Testis (tissue), 3 donors: Measurements from ENCODE around the gene ZBTB5. TPM values are rescaled to one million over a fixed set of nuclear protein-coding genes. Genes with fewer than 3 reads are reported as not detected.

Experiments used
- DNase-seq: peaks from one replicate; pipeline ENCODE4 v3.0.0-alpha.2; 2019
- H3K27ac ChIP-seq, 2 donors: fragments of 200-600 bp; sonication (generic); one replicate each; pipeline ENCODE4 v1.5.1; 2019
- H3K27me3 ChIP-seq: fragments of 200-600 bp; sonication (generic); one replicate; pipeline ENCODE4 v1.5.1; 2019
- H3K36me3 ChIP-seq: fragments of 200-600 bp; sonication (generic); one replicate; pipeline ENCODE4 v1.5.1; 2017; ENCODE audit warnings: low read depth; ENCODE audit errors: missing control alignments
- H3K4me1 ChIP-seq: fragments of 200-600 bp; sonication (generic); one replicate; pipeline ENCODE4 v1.5.1; 2019
- H3K4me3 ChIP-seq, 2 donors: fragments of 200-600 bp; sonication (generic); one replicate each; pipeline ENCODE4 v1.5.1; 2017 to 2019
- H3K9me3 ChIP-seq: fragments of 200-600 bp; sonication (generic); one replicate; pipeline ENCODE4 v1.5.1; 2017
- CTCF ChIP-seq, 3 experiments: fragments of 450-650 bp in 2 of 3; fragments of 200-600 bp in 1 of 3; sonication (generic) in 1 of 3; IDR thresholded peaks; one replicate each; pipeline ENCODE4 v1.5.1; 2016 to 2019; ENCODE audit warnings: antibody characterized with exemption in 3 of 3, mild to moderate bottlenecking in 2 of 3, moderate library complexity in 1 of 3
- POLR2A ChIP-seq: fragments of 450-650 bp; IDR thresholded peaks from one replicate; pipeline ENCODE4 v1.6.1; 2017; ENCODE audit warnings: antibody characterized with exemption, mild to moderate bottlenecking, moderate library complexity
- whole genome bisulfite sequencing, 2 donors: methylation state at CpG; one replicate each; pipeline ENCODE4 v1.1.5; 2018; 5-methylcytosine and 5-hydroxymethylcytosine counted together
- intact Hi-C: fragments of 100-400 bp; cut with DNase I; formaldehyde crosslinking; loops from one replicate; pipeline ENCODE4 v1.15.1; 2023; ENCODE audit warnings: low total_unique reads
- polyA plus RNA-seq: library from polyadenylated mRNA; stranded (reverse); fragments of 350-450 nt; fragmentation: Illumina TruSeq; extraction: RNeasy Lipid Tissue Mini Kit (QIAGEN cat#74804); gene quantifications from one replicate; pipeline ENCODE4 v1.2.3, GENCODE V29; 2014; ENCODE audit warnings: low read depth, low replicate concordance; ENCODE audit not compliant: insufficient read depth
- total RNA-seq, 2 donors: library from RNA; depleted of rRNA; stranded (reverse); fragments of >200 nt; gene quantifications; one replicate each; pipeline ENCODE4 v1.2.3, GENCODE V29; 2016

ZBTB5 gene
- total and polyA plus RNA-seq, 3 donors from 2014 or later = 20.4 to 33.8 (median 28.4) TPM

GRCh38 chr9:37413311-37413710, 51.9 kb downstream of the ZBTB5 start:
- Histone ChIP-seq H3K36me3 (no peaks in the 10 kb centered on the region), H3K27me3 (no peaks in the 10 kb centered on the region), H3K27ac (no peak overlapping the region), H3K4me3 (no peak overlapping the region), H3K4me1 (peaks cover 5% of the 10 kb centered on the region), H3K9me3 (no peaks in the 10 kb centered on the region)
- intact Hi-C loops = no loop called here
- DNase-seq = no peak
- 91 to 93% methylated on average over 4 of the region's 4 CpGs for WGBS, 2 donors
- no peak for TF ChIP-seq CTCF (IDR thresholded peaks at IDR 0.05)
- no peak for TF ChIP-seq POLR2A

- no peak overlapping the region for H3K27ac ChIP-seq
- H3K4me1 ChIP-seq = peaks cover 5% of the 10 kb centered on the region
- intact Hi-C loops = no loop called here
- H3K36me3 ChIP-seq = no peaks in the 10 kb centered on the region
- DNase-seq = no peak
- H3K4me3 ChIP-seq = no peak overlapping the region
- WGBS, 2 donors = 64 to 76% methylated on average over 13 to 17 of the region's 17 CpGs
- H3K9me3 ChIP-seq = no peaks in the 10 kb centered on the region
- no peaks in the 10 kb centered on the region for H3K27me3 ChIP-seq
- no peak for TF ChIP-seq CTCF (IDR thresholded peaks at IDR 0.05)
Observed at GRCh38 chr9:37412431-37413151, 52.7 kb downstream of the ZBTB5 start.

- intact Hi-C loops = no loop called here
- no peak for DNase-seq
Observed at GRCh38 chr9:37410969-37411785, 54.1 kb downstream of the ZBTB5 start.

GRCh38 chr9:37410354-37410861, 54.8 kb downstream of the ZBTB5 start:
- TF ChIP-seq POLR2A (no peak), CTCF (IDR thresholded peaks at IDR 0.05) (no peak)
- 87 to 93% methylated on average over 5 to 9 of the region's 9 CpGs for WGBS, 2 donors
- intact Hi-C loops = no loop called here
- H3K4me1 ChIP-seq = peaks cover 14% of the 10 kb centered on the region
- H3K27ac ChIP-seq = no peak overlapping the region
- DNase-seq = no peak
- no peaks in the 10 kb centered on the region for H3K9me3 ChIP-seq
- no peak overlapping the region for H3K4me3 ChIP-seq
- H3K36me3 ChIP-seq = no peaks in the 10 kb centered on the region
- no peaks in the 10 kb centered on the region for H3K27me3 ChIP-seq

More at GRCh38 chr9:37410969-37411785, 54.1 kb downstream of the ZBTB5 start:
- TF ChIP-seq CTCF (IDR thresholded peaks at IDR 0.05) (no peak), POLR2A (no peak)
- Histone ChIP-seq H3K4me1 (peaks cover 7% of the 10 kb centered on the region), H3K27ac (no peak overlapping the region), H3K27me3 (no peaks in the 10 kb centered on the region), H3K4me3 (no peak overlapping the region), H3K9me3 (no peaks in the 10 kb centered on the region), H3K36me3 (no peaks in the 10 kb centered on the region)
- 88 to 90% methylated on average over 12 of the region's 13 CpGs for WGBS, 2 donors
